ENCODE data around the gene MUC5AC. TPM values are rescaled to one million over a fixed set of nuclear protein-coding genes. Genes with fewer than 3 reads are reported as not detected.

MUC5AC gene
- polyA plus RNA-seq, 1 donor from 2014 or later, result not detected

GRCh38 chr11:1139441-1140083 lies 18.2 kb upstream of the MUC5AC start:
- no peak overlapping the region for H3K4me2 ChIP-seq (ENCODE audit: low read length)

More at GRCh38 chr11:1139441-1140083, 18.2 kb upstream of the MUC5AC start:
- TF ChIP-seq POLR2AphosphoS5 (IDR thresholded peaks at IDR 0.05) (no peak), EZH2 (IDR thresholded peaks at IDR 0.05; ENCODE audit: borderline replicate concordance, insufficient read depth, low read length, poor library complexity, severe bottlenecking) (no peak), EP300 (conservative IDR thresholded peaks at IDR 0.05; ENCODE audit: poor library complexity, severe bottlenecking) (no peak), CTCF (IDR thresholded peaks at IDR 0.05; ENCODE audit: poor library complexity, severe bottlenecking) (no peak), RAD21 (conservative IDR thresholded peaks at IDR 0.05) (no peak), MXI1 (conservative IDR thresholded peaks at IDR 0.05; ENCODE audit: poor library complexity, severe bottlenecking) (no peak), TAF1 (IDR thresholded peaks at IDR 0.05; ENCODE audit: low read depth) (no peak), REST (IDR thresholded peaks at IDR 0.05; ENCODE audit: borderline replicate concordance) (no peak), SMC3 (conservative IDR thresholded peaks at IDR 0.05; ENCODE audit: poor library complexity) (no peak)
- Histone ChIP-seq H3K4me3 (ENCODE audit: low read length) (no peak overlapping the region), H3K9me2 (ENCODE audit: insufficient read depth, low read length) (no peaks in the 10 kb centered on the region), H3F3A (ENCODE audit: insufficient read depth, low read length, poor library complexity, severe bottlenecking) (no peaks in the 10 kb centered on the region), H2AFZ (ENCODE audit: low read depth, low read length) (no peak overlapping the region), H4K20me1 (ENCODE audit: insufficient read depth) (no peaks in the 10 kb centered on the region), H3K79me2 (replicated peaks; ENCODE audit: insufficient read depth, low read length) (no peaks in the 10 kb centered on the region), H3K36me3 (ENCODE audit: insufficient read depth, low read length) (no peaks in the 10 kb centered on the region), H3K27me3 (ENCODE audit: insufficient read depth, low read depth, low read length) (no peaks in the 10 kb centered on the region), H3K27ac (ENCODE audit: low read length) (no peak overlapping the region), H3K9ac (ENCODE audit: low read length) (no peak overlapping the region), H3K9me3 (ENCODE audit: low read length) (peaks cover 5% of the 10 kb centered on the region)
